ENCODE results near the gene KCNK3. TPM values are rescaled to one million over a fixed set of nuclear protein-coding genes. Genes with fewer than 3 reads are reported as not detected.

Gene KCNK3
- total RNA-seq, 1 donor from 2014 or later = not detected

GRCh38 chr2:26738481-26738880, 46.0 kb downstream of the KCNK3 start:
- no peak for TF ChIP-seq CTCF (IDR thresholded peaks at IDR 0.05; ENCODE audit: unreplicated experiment)
- no peaks in the 10 kb centered on the region for H3K36me3 Mint-ChIP-seq (ENCODE audit: low read depth, unreplicated experiment)
- peaks cover 9% of the 10 kb centered on the region for H3K27me3 Mint-ChIP-seq (ENCODE audit: unreplicated experiment)
- peaks cover 6% of the 10 kb centered on the region for H3K4me1 Mint-ChIP-seq (ENCODE audit: unreplicated experiment)
- H3K4me3 Mint-ChIP-seq (ENCODE audit: unreplicated experiment) = no peak overlapping the region
- no peaks in the 10 kb centered on the region for H3K9me3 Mint-ChIP-seq (ENCODE audit: unreplicated experiment)
- H3K27ac Mint-ChIP-seq (ENCODE audit: unreplicated experiment) = no peak overlapping the region
- DNase-seq (ENCODE audit: low spot score) = no peak

- peaks cover 6% of the 10 kb centered on the region for H3K4me1 Mint-ChIP-seq (ENCODE audit: unreplicated experiment)
- TF ChIP-seq CTCF (IDR thresholded peaks at IDR 0.05; ENCODE audit: unreplicated experiment) = no peak
- H3K27me3 Mint-ChIP-seq (ENCODE audit: unreplicated experiment) = peaks cover 7% of the 10 kb centered on the region
- H3K36me3 Mint-ChIP-seq (ENCODE audit: low read depth, unreplicated experiment) = no peaks in the 10 kb centered on the region
- DNase-seq (ENCODE audit: low spot score) = no peak
- no peak overlapping the region for H3K4me3 Mint-ChIP-seq (ENCODE audit: unreplicated experiment)
- H3K27ac Mint-ChIP-seq (ENCODE audit: unreplicated experiment) = no peak overlapping the region
- no peaks in the 10 kb centered on the region for H3K9me3 Mint-ChIP-seq (ENCODE audit: unreplicated experiment)
These were observed 47.0 kb downstream of the KCNK3 start for GRCh38 chr2:26739514-26739913.

- Mint-ChIP-seq H3K27me3 (ENCODE audit: unreplicated experiment) (peaks cover 5% of the 10 kb centered on the region), H3K27ac (ENCODE audit: unreplicated experiment) (no peak overlapping the region), H3K36me3 (ENCODE audit: low read depth, unreplicated experiment) (no peaks in the 10 kb centered on the region), H3K4me1 (ENCODE audit: unreplicated experiment) (peaks cover 4% of the 10 kb centered on the region), H3K4me3 (ENCODE audit: unreplicated experiment) (no peak overlapping the region), H3K9me3 (ENCODE audit: unreplicated experiment) (no peaks in the 10 kb centered on the region)
- no peak for TF ChIP-seq CTCF (IDR thresholded peaks at IDR 0.05; ENCODE audit: unreplicated experiment)
- no peak for DNase-seq (ENCODE audit: low spot score)
These were observed 47.8 kb downstream of the KCNK3 start for GRCh38 chr2:26740346-26740745.

GRCh38 chr2:26740890-26741302, 48.4 kb downstream of the KCNK3 start:
- Mint-ChIP-seq H3K4me1 (ENCODE audit: unreplicated experiment) (peaks cover 3% of the 10 kb centered on the region), H3K4me3 (ENCODE audit: unreplicated experiment) (no peak overlapping the region), H3K27ac (ENCODE audit: unreplicated experiment) (no peak overlapping the region), H3K9me3 (ENCODE audit: unreplicated experiment) (no peaks in the 10 kb centered on the region), H3K36me3 (ENCODE audit: low read depth, unreplicated experiment) (no peaks in the 10 kb centered on the region), H3K27me3 (ENCODE audit: unreplicated experiment) (peaks cover 5% of the 10 kb centered on the region)
- no peak for TF ChIP-seq CTCF (IDR thresholded peaks at IDR 0.05; ENCODE audit: unreplicated experiment)
- no peak for DNase-seq (ENCODE audit: low spot score)

GRCh38 chr2:26742048-26742770, 49.7 kb downstream of the KCNK3 start:
- no peak for TF ChIP-seq CTCF (IDR thresholded peaks at IDR 0.05; ENCODE audit: unreplicated experiment)
- Mint-ChIP-seq H3K27me3 (ENCODE audit: unreplicated experiment) (peaks cover 9% of the 10 kb centered on the region), H3K4me3 (ENCODE audit: unreplicated experiment) (no peak overlapping the region), H3K9me3 (ENCODE audit: unreplicated experiment) (no peaks in the 10 kb centered on the region), H3K27ac (ENCODE audit: unreplicated experiment) (no peak overlapping the region), H3K4me1 (ENCODE audit: unreplicated experiment) (peaks cover 1% of the 10 kb centered on the region), H3K36me3 (ENCODE audit: low read depth, unreplicated experiment) (no peaks in the 10 kb centered on the region)
- DNase-seq (ENCODE audit: low spot score) = no peak
